Inferior parietal cortex (tissue), 1 donor: ENCODE data around the gene RBM10.

Source experiments
- DNase-seq: peaks from one replicate; pipeline ENCODE4 v3.0.0-alpha.2; 2016; ENCODE audit errors: extremely low spot score

The RBM10 gene

GRCh38 chrX:47148946-47149345 lies 3.9 kb downstream of the RBM10 start:
- DNase-seq, result no peak

GRCh38 chrX:47151435-47151834 lies 6.4 kb downstream of the RBM10 start:
- no peak for DNase-seq

- no peak for DNase-seq
Measured at GRCh38 chrX:47156611-47157520, 11.8 kb downstream of the RBM10 start.

GRCh38 chrX:47158131-47158530 lies 13.1 kb downstream of the RBM10 start:
- DNase-seq, result no peak

GRCh38 chrX:47158781-47159180 lies 13.8 kb downstream of the RBM10 start:
- DNase-seq, result no peak

GRCh38 chrX:47160781-47161180 lies 15.8 kb downstream of the RBM10 start:
- DNase-seq, result no peak

GRCh38 chrX:47162927-47163583 lies 18.0 kb downstream of the RBM10 start:
- DNase-seq, result no peak

GRCh38 chrX:47164420-47164819 lies 19.4 kb downstream of the RBM10 start:
- no peak for DNase-seq

- no peak for DNase-seq
Measured at GRCh38 chrX:47166126-47166525, 21.1 kb downstream of the RBM10 start.

GRCh38 chrX:47168495-47169073 lies 23.6 kb downstream of the RBM10 start:
- no peak for DNase-seq

GRCh38 chrX:47169273-47169672 lies 24.3 kb downstream of the RBM10 start:
- no peak for DNase-seq

- no peak for DNase-seq
Measured at GRCh38 chrX:47169726-47170515, 24.9 kb downstream of the RBM10 start.

- no peak for DNase-seq
Measured at GRCh38 chrX:47170861-47171692, 26.1 kb downstream of the RBM10 start.

GRCh38 chrX:47171996-47172395 lies 27.0 kb downstream of the RBM10 start:
- DNase-seq, result no peak

GRCh38 chrX:47172549-47172948 lies 27.5 kb downstream of the RBM10 start:
- no peak for DNase-seq

GRCh38 chrX:47172971-47173792 lies 28.2 kb downstream of the RBM10 start:
- no peak for DNase-seq

GRCh38 chrX:47174376-47174775 lies 29.4 kb downstream of the RBM10 start:
- no peak for DNase-seq

- DNase-seq, result no peak
Measured at GRCh38 chrX:47174846-47175587, 30.0 kb downstream of the RBM10 start.

GRCh38 chrX:47175588-47175980 lies 30.6 kb downstream of the RBM10 start:
- DNase-seq, result no peak
